AG09309 (cell line): ENCODE data around the gene GPC5.

Source experiments
- DNase-seq: peaks from one replicate; pipeline ENCODE4 v3.0.0-alpha.2; 2010; ENCODE audit warnings: low read depth
- H3K4me3 ChIP-seq: 2 replicates; pipeline ENCODE4 v1.5.1; 2011; ENCODE audit warnings: mild to moderate bottlenecking, low read depth, low read length, moderate library complexity; ENCODE audit not compliant: control insufficient read depth
- CTCF ChIP-seq: IDR thresholded peaks from 2 replicates; pipeline ENCODE4 v1.5.1; 2011; ENCODE audit warnings: mild to moderate bottlenecking, low read depth, low read length, inconsistent platforms; ENCODE audit not compliant: insufficient read depth, control insufficient read depth; ENCODE audit errors: missing control alignments

GPC5 gene

GRCh38 chr13:91526543-91527033 lies 128.2 kb downstream of the GPC5 start:
- no peak for DNase-seq
- TF ChIP-seq CTCF: no peak

GRCh38 chr13:91529739-91530482 lies 131.5 kb downstream of the GPC5 start:
- DNase-seq: no peak
- TF ChIP-seq CTCF: no peak

More at GRCh38 chr13:91526543-91527033, 128.2 kb downstream of the GPC5 start:
- no peak overlapping the region for H3K4me3 ChIP-seq

GRCh38 chr13:91531646-91532045 lies 133.2 kb downstream of the GPC5 start:
- H3K4me3 ChIP-seq: no peak overlapping the region
- TF ChIP-seq CTCF: no peak
- DNase-seq: no peak

More at GRCh38 chr13:91529739-91530482, 131.5 kb downstream of the GPC5 start:
- no peak overlapping the region for H3K4me3 ChIP-seq

GRCh38 chr13:91533354-91533753 lies 134.9 kb downstream of the GPC5 start:
- no peak for TF ChIP-seq CTCF
- DNase-seq: no peak

GRCh38 chr13:91534996-91535395 lies 136.6 kb downstream of the GPC5 start:
- no peak overlapping the region for H3K4me3 ChIP-seq
- DNase-seq: no peak
- no peak for TF ChIP-seq CTCF

More at GRCh38 chr13:91533354-91533753, 134.9 kb downstream of the GPC5 start:
- H3K4me3 ChIP-seq: no peak overlapping the region

- H3K4me3 ChIP-seq: no peak overlapping the region
- TF ChIP-seq CTCF: no peak
- no peak for DNase-seq
These were observed 139.0 kb downstream of the GPC5 start for GRCh38 chr13:91537376-91537775.
